Measurements from ENCODE around the gene PLA1A.

DNA sequence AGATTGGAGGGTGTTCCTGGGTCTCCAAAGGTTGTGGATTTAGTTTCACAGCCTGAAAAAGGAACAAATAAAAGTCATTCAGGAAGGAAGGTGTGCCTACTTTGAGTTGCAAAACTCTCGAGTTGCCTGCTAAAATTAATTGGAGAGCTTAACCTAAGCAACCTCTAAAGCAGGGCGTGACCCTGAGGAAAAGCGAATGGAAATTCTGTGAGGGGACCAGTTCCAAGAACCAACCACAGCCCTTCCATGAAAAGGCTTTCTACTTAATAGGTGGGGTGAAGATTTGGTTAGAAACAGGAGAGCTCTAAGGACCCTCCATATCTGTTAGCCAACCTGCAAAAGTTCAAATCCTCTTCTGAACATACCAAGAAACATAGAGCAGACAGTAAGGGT, 39.8 kb upstream of the PLA1A start:
- TF ChIP-seq, protein P1, sequence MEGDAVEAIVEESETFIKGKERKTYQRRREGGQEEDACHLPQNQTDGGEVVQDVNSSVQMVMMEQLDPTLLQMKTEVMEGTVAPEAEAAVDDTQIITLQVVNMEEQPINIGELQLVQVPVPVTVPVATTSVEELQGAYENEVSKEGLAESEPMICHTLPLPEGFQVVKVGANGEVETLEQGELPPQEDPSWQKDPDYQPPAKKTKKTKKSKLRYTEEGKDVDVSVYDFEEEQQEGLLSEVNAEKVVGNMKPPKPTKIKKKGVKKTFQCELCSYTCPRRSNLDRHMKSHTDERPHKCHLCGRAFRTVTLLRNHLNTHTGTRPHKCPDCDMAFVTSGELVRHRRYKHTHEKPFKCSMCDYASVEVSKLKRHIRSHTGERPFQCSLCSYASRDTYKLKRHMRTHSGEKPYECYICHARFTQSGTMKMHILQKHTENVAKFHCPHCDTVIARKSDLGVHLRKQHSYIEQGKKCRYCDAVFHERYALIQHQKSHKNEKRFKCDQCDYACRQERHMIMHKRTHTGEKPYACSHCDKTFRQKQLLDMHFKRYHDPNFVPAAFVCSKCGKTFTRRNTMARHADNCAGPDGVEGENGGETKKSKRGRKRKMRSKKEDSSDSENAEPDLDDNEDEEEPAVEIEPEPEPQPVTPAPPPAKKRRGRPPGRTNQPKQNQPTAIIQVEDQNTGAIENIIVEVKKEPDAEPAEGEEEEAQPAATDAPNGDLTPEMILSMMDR (IDR thresholded peaks at IDR 0.05): no peak
- TF ChIP-seq POLR2A (IDR thresholded peaks at IDR 0.05): no peak
